Activated naive CD4-positive, alpha-beta T cell treated with anti-CD3 and anti-CD28 coated beads, Interleukin-2, amount 50 U/mL, for 72 hours (primary cell): Measurements from ENCODE around the gene HPCAL1. TPM values are rescaled to one million over a fixed set of nuclear protein-coding genes. Genes with fewer than 3 reads are reported as not detected.

Experiments used
- ATAC-seq, 2 donors: fragments of 150-1000 bp; cut with Tn5 transposase; 2 replicates each; pipeline ENCODE4 v1.10.0; 2021; ENCODE audit warnings: mild to moderate bottlenecking in 2 of 2, moderate library complexity in 2 of 2
- DNase-seq, 2 donors: peaks; one replicate each; pipeline ENCODE4 v3.0.0; 2021 to 2022; ENCODE audit warnings: low spot score in 2 of 2
- H3K27ac Mint-ChIP-seq, 2 donors: one replicate each; pipeline ENCODE4 v1.8.0; 2022; ENCODE audit warnings: mild to moderate bottlenecking in 2 of 2, mixed read lengths in 2 of 2
- H3K36me3 Mint-ChIP-seq, 2 donors: one replicate each; pipeline ENCODE4 v1.8.0; 2022; ENCODE audit warnings: mixed read lengths in 2 of 2
- H3K9me3 Mint-ChIP-seq, 2 donors: one replicate each; pipeline ENCODE4 v1.8.0; 2022; ENCODE audit warnings: mixed read lengths in 2 of 2
- total RNA-seq, 2 donors: library from RNA; stranded (reverse); gene quantifications; one replicate each; pipeline ENCODE4 v1.2.3, GENCODE V29; 2022

Gene HPCAL1
- total RNA-seq, 2 donors from 2014 or later = 46.0 to 96.5 TPM

GRCh38 chr2:10359731-10360329 lies 57.1 kb downstream of the HPCAL1 start:
- Mint-ChIP-seq H3K27ac (peak overlapping the region; percentile 15 to 17), H3K9me3 (no peaks in the 10 kb centered on the region), H3K36me3 (peaks cover 0 to 1% of the 10 kb centered on the region in 2 donors)
- no peak for DNase-seq
- ATAC-seq = no peak

GRCh38 chr2:10360460-10360849 lies 57.8 kb downstream of the HPCAL1 start:
- Mint-ChIP-seq H3K9me3 (no peaks in the 10 kb centered on the region), H3K36me3 (no peaks in the 10 kb centered on the region), H3K27ac (peak overlapping the region in 1 of 2 donors; percentile 17)
- no peak for DNase-seq
- ATAC-seq = no peak

- Mint-ChIP-seq H3K36me3 (no peaks in the 10 kb centered on the region), H3K27ac (peak overlapping the region in 1 of 2 donors; percentile 17), H3K9me3 (no peaks in the 10 kb centered on the region)
- no peak for DNase-seq
- ATAC-seq = no peak
These were observed 58.3 kb downstream of the HPCAL1 start for GRCh38 chr2:10360850-10361588.

GRCh38 chr2:10362096-10362897 lies 59.6 kb downstream of the HPCAL1 start:
- ATAC-seq (no peak), DNase-seq (no peak)
- Mint-ChIP-seq H3K36me3 (no peaks in the 10 kb centered on the region), H3K9me3 (no peaks in the 10 kb centered on the region), H3K27ac (peak overlapping the region; percentile 71 to 91)

- ATAC-seq = peak in 1 of 2 donors; percentile 11
- H3K36me3 Mint-ChIP-seq = no peaks in the 10 kb centered on the region
These were observed 60.3 kb downstream of the HPCAL1 start for GRCh38 chr2:10362898-10363454.

GRCh38 chr2:10363861-10364610 lies 61.3 kb downstream of the HPCAL1 start:
- DNase-seq (no peak), ATAC-seq (no peak)
- H3K9me3 Mint-ChIP-seq = no peaks in the 10 kb centered on the region
- H3K36me3 Mint-ChIP-seq = no peaks in the 10 kb centered on the region
- H3K27ac Mint-ChIP-seq = no peak overlapping the region

More at GRCh38 chr2:10362898-10363454, 60.3 kb downstream of the HPCAL1 start:
- Mint-ChIP-seq H3K9me3 (no peaks in the 10 kb centered on the region), H3K27ac (peak overlapping the region in 1 of 2 donors; percentile 71)
- no peak for DNase-seq

- no peaks in the 10 kb centered on the region for H3K36me3 Mint-ChIP-seq
- H3K27ac Mint-ChIP-seq = no peak overlapping the region
- no peaks in the 10 kb centered on the region for H3K9me3 Mint-ChIP-seq
- DNase-seq (no peak), ATAC-seq (no peak)
These were observed 62.7 kb downstream of the HPCAL1 start for GRCh38 chr2:10365412-10365811.

- Mint-ChIP-seq H3K9me3 (no peaks in the 10 kb centered on the region), H3K27ac (peak overlapping the region; percentile 38 to 82), H3K36me3 (no peaks in the 10 kb centered on the region)
- DNase-seq (no peak), ATAC-seq (no peak)
These were observed 64.0 kb downstream of the HPCAL1 start for GRCh38 chr2:10366601-10367270.

GRCh38 chr2:10367472-10368439 lies 65.1 kb downstream of the HPCAL1 start:
- no peak overlapping the region for H3K27ac Mint-ChIP-seq
- ATAC-seq = no peak
- no peaks in the 10 kb centered on the region for H3K36me3 Mint-ChIP-seq
- no peaks in the 10 kb centered on the region for H3K9me3 Mint-ChIP-seq
- no peak for DNase-seq

- no peak for DNase-seq
- H3K27ac Mint-ChIP-seq = no peak overlapping the region
- H3K36me3 Mint-ChIP-seq = no peaks in the 10 kb centered on the region
- H3K9me3 Mint-ChIP-seq = no peaks in the 10 kb centered on the region
- no peak for ATAC-seq
These were observed 66.0 kb downstream of the HPCAL1 start for GRCh38 chr2:10368491-10369231.

- Mint-ChIP-seq H3K27ac (peak overlapping the region in 1 of 2 donors; percentile 86), H3K36me3 (peaks cover 0 to 5% of the 10 kb centered on the region in 2 donors), H3K9me3 (no peaks in the 10 kb centered on the region)
- DNase-seq (no peak), ATAC-seq (no peak)
These were observed 66.9 kb downstream of the HPCAL1 start for GRCh38 chr2:10369269-10370255.

- DNase-seq (no peak), ATAC-seq (no peak)
- Mint-ChIP-seq H3K9me3 (no peaks in the 10 kb centered on the region), H3K27ac (no peak overlapping the region), H3K36me3 (peaks cover 0 to 10% of the 10 kb centered on the region in 2 donors)
These were observed 67.7 kb downstream of the HPCAL1 start for GRCh38 chr2:10370390-10370789.

- DNase-seq (no peak), ATAC-seq (no peak)
- no peak overlapping the region for H3K27ac Mint-ChIP-seq
- H3K9me3 Mint-ChIP-seq = no peaks in the 10 kb centered on the region
- peaks cover 0 to 10% of the 10 kb centered on the region in 2 donors for H3K36me3 Mint-ChIP-seq
These were observed 68.2 kb downstream of the HPCAL1 start for GRCh38 chr2:10370895-10371294.
